HCT116 (cell line): ENCODE results near the gene OPN3. TPM values are rescaled to one million over a fixed set of nuclear protein-coding genes. Genes with fewer than 3 reads are reported as not detected.

Source experiments
- ATAC-seq: fragments of 200-7000 bp; cut with Tn5 transposase; 2 replicates; pipeline ENCODE4 v1.9.1; 2020; ENCODE audit warnings: mild to moderate bottlenecking, moderate library complexity
- BruUV-seq: library from RNA; stranded (reverse); fragments of 400-500 nt; replicated peaks from 2 replicates; lab custom pipeline; 2021; lab: Mats Ljungman, UMichigan
- CTCF ChIA-PET: fragments of 300-600 bp; sonication (Branson Sonifier 250); formaldehyde crosslinking; loops from one replicate; lab custom pipeline; 2021; ENCODE audit warnings: antibody characterized with exemption; lab: Charles Lee
- POLR2A ChIA-PET: fragments of 300-600, 350-600 bp; sonication (Branson Sonifier 250); formaldehyde crosslinking; loops from one replicate; lab custom pipeline; 2021; ENCODE audit warnings: antibody characterized with exemption; lab: Charles Lee
- RAD21 ChIA-PET, 2 experiments: fragments of 300-600 bp; sonication (Branson Sonifier 250); formaldehyde crosslinking; loops; one replicate each; lab custom pipeline; 2023; ENCODE audit warnings: low total read pairs in 2 of 2; ENCODE audit not compliant: uncharacterized antibody in 2 of 2, unreplicated experiment in 2 of 2, low non-redundant PET in 1 of 2; lab: Charles Lee
- DNase-seq: peaks from one replicate; pipeline ENCODE4 v3.0.0-alpha.2; 2010; ENCODE audit warnings: low read depth, low spot score
- H2AFZ ChIP-seq: fragments of 200-600 bp; shearing (Covaris generic), sonication (generic); 2 replicates; pipeline ENCODE4 v1.6.1; 2017; ENCODE audit warnings: low read depth, mixed run types, mixed read lengths, antibody characterized with exemption, low read length; ENCODE audit not compliant: poor library complexity, severe bottlenecking
- H3K27ac ChIP-seq: 2 replicates; pipeline ENCODE4 v1.5.1; 2012; ENCODE audit warnings: low read depth, low read length
- H3K27me3 ChIP-seq: fragments of 200-600 bp; sonication (generic); 2 replicates; pipeline ENCODE4 v1.6.1; 2016; ENCODE audit warnings: mixed run types, low read length, mixed read lengths; ENCODE audit not compliant: insufficient read depth
- H3K36me3 ChIP-seq, 2 experiments: fragments of 200-500 bp in 1 of 2; fragments of 200-600 bp in 1 of 2; sonication (Bioruptor generic) in 1 of 2; sonication (generic) in 1 of 2; 2 replicates each; pipeline versions ENCODE4 v1.5.1 to v1.6.1; 2014 to 2016; ENCODE audit warnings: low read length in 2 of 2, inconsistent platforms in 1 of 2, mixed read lengths in 1 of 2, mixed run types in 1 of 2; ENCODE audit not compliant: insufficient read depth in 2 of 2, control insufficient read depth in 1 of 2
- H3K4me1 ChIP-seq, 2 experiments: fragments of 200-600 bp in 1 of 2; sonication (generic) in 1 of 2; 2 replicates each; pipeline versions ENCODE4 v1.5.1 to v1.6.1; 2012 to 2017; ENCODE audit warnings: low read length in 2 of 2, inconsistent platforms in 1 of 2, mild to moderate bottlenecking in 1 of 2, mixed read lengths in 1 of 2, mixed run types in 1 of 2, moderate library complexity in 1 of 2; ENCODE audit not compliant: insufficient read depth in 2 of 2, control insufficient read depth in 1 of 2
- H3K4me2 ChIP-seq: fragments of 200-600 bp; sonication (generic); 2 replicates; pipeline ENCODE4 v1.6.1; 2017; ENCODE audit warnings: mixed run types, low read length, mixed read lengths
- H3K4me3 ChIP-seq, 2 experiments: fragments of 200-600 bp in 1 of 2; sonication (generic) in 1 of 2; replicated peaks in 1 of 2; 2 replicates each; pipeline ENCODE4 v1.5.1; 2011 to 2016; ENCODE audit warnings: low read length in 2 of 2, control low read depth in 1 of 2, low read depth in 1 of 2, mild to moderate bottlenecking in 1 of 2, mixed read lengths in 1 of 2, mixed run types in 1 of 2
- H3K79me2 ChIP-seq: fragments of 200-600 bp; sonication (generic); 2 replicates; pipeline ENCODE4 v1.6.1; 2017; ENCODE audit warnings: mild to moderate bottlenecking, mixed run types, low read length, moderate library complexity, mixed read lengths; ENCODE audit not compliant: insufficient read depth
- H3K9ac ChIP-seq: fragments of 200-600 bp; sonication (generic); 2 replicates; pipeline ENCODE4 v1.6.1; 2016; ENCODE audit warnings: low read length, mixed read lengths
- H3K9me2 ChIP-seq: fragments of 200-600 bp; sonication (generic), shearing (Covaris generic); 2 replicates; pipeline ENCODE4 v1.6.1; 2017; ENCODE audit warnings: mixed run types, mild to moderate bottlenecking, moderate library complexity; ENCODE audit not compliant: insufficient read depth
- H3K9me3 ChIP-seq, 2 experiments: fragments of 200-500 bp in 1 of 2; fragments of 200-600 bp in 1 of 2; sonication (Bioruptor generic) in 1 of 2; sonication (generic) in 1 of 2; 2 replicates each; pipeline ENCODE4 v1.6.1; 2014 to 2017; ENCODE audit warnings: low read length in 2 of 2, mixed read lengths in 2 of 2, inconsistent platforms in 1 of 2, low read depth in 1 of 2, mild to moderate bottlenecking in 1 of 2, mixed run types in 1 of 2, moderate library complexity in 1 of 2; ENCODE audit not compliant: control insufficient read depth in 1 of 2, insufficient read depth in 1 of 2
- H4K20me1 ChIP-seq: fragments of 200-600 bp; sonication (generic), shearing (Covaris generic); 2 replicates; pipeline ENCODE4 v1.6.1; 2017; ENCODE audit warnings: mixed run types, mild to moderate bottlenecking, moderate library complexity; ENCODE audit not compliant: insufficient read depth
- CEBPB ChIP-seq: IDR thresholded peaks from 2 replicates; pipeline ENCODE4 v1.6.1; 2012; ENCODE audit warnings: low read depth
- EGR1 ChIP-seq: IDR thresholded peaks from 2 replicates; pipeline ENCODE4 v1.6.1; 2012; ENCODE audit warnings: low read depth
- EZH2 ChIP-seq: fragments of 200-600 bp; sonication (generic); IDR thresholded peaks from 2 replicates; pipeline ENCODE4 v1.6.1; 2017; ENCODE audit warnings: antibody characterized with exemption, mixed run types
- EZH2phosphoT487 ChIP-seq: fragments of 200-600 bp; IDR thresholded peaks from 2 replicates; pipeline ENCODE4 v1.6.1; 2018; ENCODE audit warnings: antibody characterized with exemption, borderline replicate concordance
- FOSL1 ChIP-seq: IDR thresholded peaks from 2 replicates; pipeline ENCODE4 v1.6.1; 2012; ENCODE audit warnings: low read depth
- JUND ChIP-seq: IDR thresholded peaks from 2 replicates; pipeline ENCODE4 v1.6.1; 2012
- MAX ChIP-seq: IDR thresholded peaks from 2 replicates; pipeline ENCODE4 v1.6.1; 2012
- POLR2A ChIP-seq: IDR thresholded peaks from 2 replicates; pipeline ENCODE4 v1.7.0; 2011; ENCODE audit warnings: borderline replicate concordance; ENCODE audit not compliant: insufficient read depth, insufficient read length; ENCODE audit errors: extremely low read depth
- RAD21 ChIP-seq: IDR thresholded peaks from 2 replicates; pipeline ENCODE4 v1.6.1; 2012; ENCODE audit warnings: low read depth, mild to moderate bottlenecking
- REST ChIP-seq: IDR thresholded peaks from 2 replicates; pipeline ENCODE4 v1.6.1; 2012; ENCODE audit warnings: low read depth
- SP1 ChIP-seq: IDR thresholded peaks from 2 replicates; pipeline ENCODE4 v1.6.1; 2012; ENCODE audit warnings: low read depth
- ZBTB33 ChIP-seq: IDR thresholded peaks from 2 replicates; pipeline ENCODE4 v1.6.1; 2011; ENCODE audit warnings: mild to moderate bottlenecking, low read length, moderate library complexity; ENCODE audit not compliant: insufficient replicate concordance; ENCODE audit errors: extremely low read depth
- ZFX ChIP-seq: fragments of 450-650 bp; IDR thresholded peaks from 2 replicates; pipeline ENCODE4 v1.6.1; 2017
- intact Hi-C: fragments of 100-400 bp; cut with micrococcal nuclease; formaldehyde crosslinking; loops from 2 replicates; pipeline ENCODE4 v1.10.0; 2022
- total RNA-seq: library from RNA; stranded (reverse); gene quantifications from one replicate; pipeline ENCODE4 v1.2.1, GENCODE V29; 2021; ENCODE audit not compliant: unreplicated experiment

Gene OPN3
- total RNA-seq, 1 experiment from 2014 or later: 6.1 TPM

GRCh38 chr1:241607497-241607896, 32.7 kb downstream of the OPN3 start:
- intact Hi-C loops: no loop called here
- H3K9me3 ChIP-seq: no peaks in the 10 kb centered on the region
- no peak for DNase-seq
- POLR2A ChIA-PET: no interaction called here
- ATAC-seq: no peak
- CTCF ChIA-PET: no interaction called here
- no peaks in the 10 kb centered on the region for H3K27me3 ChIP-seq
- H3K4me3 ChIP-seq: no peak overlapping the region
- RAD21 ChIA-PET: no interaction called here
- no peak overlapping the region for H3K9ac ChIP-seq
- H3K36me3 ChIP-seq: no peaks in the 10 kb centered on the region
- no TSS peak for BruUV-seq
- H3K27ac ChIP-seq: no peak overlapping the region
- no peak overlapping the region for H3K4me2 ChIP-seq
- H3K79me2 ChIP-seq: no peaks in the 10 kb centered on the region
- peaks cover 0 to 12% of the 10 kb centered on the region in 2 experiments; a peak in 1 of 4 replicates for H3K4me1 ChIP-seq
- H3K9me2 ChIP-seq: no peaks in the 10 kb centered on the region
- H4K20me1 ChIP-seq: no peaks in the 10 kb centered on the region; the same call in 1 of the 2 replicates
- H2AFZ ChIP-seq: no peak overlapping the region
- no peak for TF ChIP-seq EZH2
- TF ChIP-seq EGR1: no peak
- TF ChIP-seq MAX: no peak
- no peak for TF ChIP-seq REST
- TF ChIP-seq POLR2A: no peak
- no peak for TF ChIP-seq FOSL1
- no peak for TF ChIP-seq CEBPB
- TF ChIP-seq ZFX: no peak
- TF ChIP-seq EZH2phosphoT487: no peak
- no peak for TF ChIP-seq RAD21
- no peak for TF ChIP-seq SP1
- TF ChIP-seq JUND: no peak
- TF ChIP-seq ZBTB33: no peak
